LHCN-M2 (cell line): Measurements from ENCODE around the gene HTR1B. TPM values are rescaled to one million over a fixed set of nuclear protein-coding genes. Genes with fewer than 3 reads are reported as not detected.

Source experiments
- DNase-seq: peaks from one replicate; pipeline ENCODE4 v3.0.0-alpha.2; 2012; ENCODE audit warnings: low read depth
- total RNA-seq: library from RNA; depleted of rRNA; stranded (reverse); fragments of >200 nt; gene quantifications from 2 replicates; pipeline ENCODE4 v1.2.3, GENCODE V29; 2014; rRNA removed

The HTR1B gene
- total RNA-seq, 1 experiment from 2014 or later = 0.46 TPM

- peak; percentile 98 for DNase-seq
Observed at GRCh38 chr6:77456531-77457248, 6.6 kb downstream of the HTR1B start.

DNA sequence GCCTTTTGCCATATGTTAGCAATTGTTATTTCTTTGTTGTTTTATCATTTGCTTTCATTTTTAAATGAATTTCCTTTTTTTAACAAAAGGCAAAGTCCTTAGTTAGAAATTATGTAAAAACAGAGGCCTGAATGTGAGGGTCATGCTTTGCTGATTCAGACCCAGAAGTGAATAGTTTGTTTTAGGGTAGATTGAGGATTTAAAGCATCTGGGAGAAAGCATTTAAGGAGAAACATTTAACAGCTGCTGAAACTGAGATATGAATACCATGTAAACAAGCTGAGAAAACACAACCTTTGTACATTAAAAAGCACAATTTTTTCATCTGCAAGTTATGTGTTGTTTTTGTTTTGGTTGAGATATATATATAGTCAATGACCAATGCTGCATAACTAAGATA, 8.0 kb downstream of the HTR1B start:
- peak; percentile 67 for DNase-seq

GRCh38 chr6:77454386-77454785, 8.9 kb downstream of the HTR1B start:
- DNase-seq = peak; percentile 62

GRCh38 chr6:77451466-77451865, 11.8 kb downstream of the HTR1B start:
- DNase-seq = no peak

- peak; percentile 63 for DNase-seq
Observed at GRCh38 chr6:77450924-77451323, 12.4 kb downstream of the HTR1B start.

DNA sequence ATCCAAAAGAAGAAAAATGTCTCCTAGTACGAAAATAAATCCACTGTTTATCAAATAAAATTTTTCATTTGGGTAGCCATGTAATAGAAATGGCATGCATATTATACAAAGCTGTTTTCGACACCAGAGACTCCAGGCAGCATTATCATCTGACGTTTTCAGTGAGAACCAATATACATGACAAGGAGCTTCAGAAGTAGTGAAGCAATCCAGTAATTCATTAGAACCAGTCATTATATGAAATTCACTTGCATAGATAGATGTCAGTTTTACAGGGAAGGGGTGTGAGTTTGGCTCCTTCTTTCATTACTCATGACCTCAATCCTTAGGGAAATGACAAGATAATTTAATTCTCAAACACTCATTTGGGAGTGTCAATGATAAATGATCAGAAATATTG, 14.7 kb downstream of the HTR1B start:
- no peak for DNase-seq

- DNase-seq = peak; percentile 89
Observed at GRCh38 chr6:77447254-77447653, 16.0 kb downstream of the HTR1B start.

DNA sequence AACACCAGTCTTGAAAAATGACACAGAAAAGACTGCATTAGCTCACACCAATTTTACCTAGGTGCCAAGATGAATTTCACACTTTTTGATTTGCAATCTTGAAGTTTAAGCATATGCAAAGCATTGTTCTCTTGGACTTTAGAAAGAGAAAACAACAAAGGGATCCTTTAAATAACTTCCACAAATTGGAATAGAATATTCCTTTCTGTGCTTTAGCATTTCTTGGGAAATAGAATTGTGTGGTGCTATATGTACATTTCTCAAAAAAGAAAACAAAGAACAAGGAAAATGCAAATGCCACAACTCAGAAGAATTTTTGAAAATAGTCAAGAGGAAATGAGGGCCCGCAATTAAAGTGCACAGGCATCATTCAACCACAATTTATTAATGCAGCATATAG, 17.0 kb downstream of the HTR1B start:
- DNase-seq = no peak

DNA sequence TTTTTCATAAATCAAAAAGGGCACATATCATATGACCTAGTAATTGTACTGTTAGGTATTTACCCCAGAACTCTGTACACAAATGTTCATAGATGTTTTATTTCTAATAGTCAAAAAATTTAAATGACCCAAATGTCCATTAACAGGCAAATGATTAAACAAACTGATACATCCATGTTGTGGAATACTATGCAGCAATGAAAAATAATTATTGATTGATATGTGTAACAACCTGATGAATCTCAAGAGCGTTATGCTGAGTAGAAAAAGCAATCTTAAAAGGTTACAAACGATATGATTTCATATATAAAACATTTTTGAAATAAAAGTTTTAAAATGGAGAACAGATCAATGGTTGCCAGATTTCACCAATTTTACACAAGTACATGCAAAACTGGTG, 18.1 kb downstream of the HTR1B start:
- no peak for DNase-seq

DNA sequence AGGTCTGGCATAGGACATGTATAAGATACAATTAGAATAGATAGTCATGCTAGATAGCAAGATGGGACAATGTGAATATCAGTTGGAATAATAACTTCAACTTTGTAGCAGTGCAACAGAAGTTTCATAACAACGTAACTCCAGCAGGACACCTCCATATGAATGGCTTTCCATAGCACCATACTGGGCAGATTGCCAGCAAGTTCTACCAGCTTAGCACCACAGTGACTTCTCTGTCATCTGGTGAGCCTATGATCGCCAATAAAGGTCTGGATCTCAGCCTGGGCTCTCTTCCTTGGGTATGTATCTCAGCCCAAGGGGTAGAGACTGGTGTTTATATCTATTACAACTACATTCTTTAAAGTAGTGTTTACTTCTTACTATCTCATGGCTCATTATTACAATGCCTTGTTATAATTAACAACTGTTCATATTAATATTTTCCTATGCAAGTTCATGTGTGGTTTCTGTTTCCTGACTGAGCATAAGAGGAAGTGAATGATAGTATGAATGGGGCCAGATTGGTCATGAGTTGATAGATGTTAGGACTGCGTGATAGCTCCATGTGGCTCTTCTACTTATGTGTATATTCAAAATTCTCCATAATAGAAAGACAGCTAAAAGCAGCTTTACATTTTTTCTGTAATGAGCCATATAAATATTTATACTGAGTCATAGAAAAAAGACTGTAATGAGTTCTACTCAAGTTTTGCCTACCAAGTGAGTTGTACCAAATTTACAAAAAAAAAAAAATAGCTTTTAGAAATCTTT, 22.9 kb downstream of the HTR1B start:
- no peak for DNase-seq

DNA sequence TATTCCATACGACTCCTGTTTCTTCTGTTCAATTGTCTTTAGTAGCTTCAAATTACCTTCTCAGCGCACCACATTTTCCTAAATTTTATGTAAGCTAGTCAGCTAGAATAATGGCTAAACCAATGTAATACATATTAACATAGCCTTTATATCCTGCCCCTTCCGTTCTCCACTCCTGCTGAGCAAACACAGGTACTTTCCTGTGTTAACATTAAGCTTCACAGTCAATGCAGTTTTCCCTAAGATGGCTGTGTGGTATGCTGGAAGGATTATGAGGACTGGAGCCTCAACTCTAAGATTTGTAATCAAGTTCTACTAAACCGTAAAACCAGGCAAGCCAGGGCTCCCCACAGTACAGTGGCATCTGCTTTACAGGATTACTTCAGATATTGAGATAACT, 29.4 kb downstream of the HTR1B start:
- DNase-seq = no peak

DNA sequence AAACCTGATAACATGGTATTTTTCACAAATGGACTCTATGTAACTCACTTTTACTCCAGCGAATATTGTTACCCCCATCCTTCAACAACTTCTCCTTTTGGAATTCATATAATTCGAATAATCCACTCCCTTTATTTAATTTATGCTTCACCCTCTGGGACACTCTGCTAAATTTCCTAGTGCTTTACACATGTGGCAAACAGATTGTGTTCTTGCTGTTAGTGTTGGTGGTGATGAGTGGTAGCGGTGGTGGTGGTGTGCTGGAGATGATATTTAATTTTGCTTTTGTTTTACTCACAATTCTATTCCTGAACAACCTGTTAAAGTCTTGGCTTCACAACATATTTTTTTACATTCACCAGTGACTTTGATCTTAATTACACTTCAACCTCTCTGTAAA, 32.8 kb downstream of the HTR1B start:
- no peak for DNase-seq

GRCh38 chr6:77425671-77426070, 37.6 kb downstream of the HTR1B start:
- no peak for DNase-seq

- DNase-seq = no peak
Observed at GRCh38 chr6:77425216-77425615, 38.1 kb downstream of the HTR1B start.

- DNase-seq = no peak
Observed at GRCh38 chr6:77424761-77425160, 38.5 kb downstream of the HTR1B start.

- DNase-seq = no peak
Observed at GRCh38 chr6:77416839-77417238, 46.5 kb downstream of the HTR1B start.

DNA sequence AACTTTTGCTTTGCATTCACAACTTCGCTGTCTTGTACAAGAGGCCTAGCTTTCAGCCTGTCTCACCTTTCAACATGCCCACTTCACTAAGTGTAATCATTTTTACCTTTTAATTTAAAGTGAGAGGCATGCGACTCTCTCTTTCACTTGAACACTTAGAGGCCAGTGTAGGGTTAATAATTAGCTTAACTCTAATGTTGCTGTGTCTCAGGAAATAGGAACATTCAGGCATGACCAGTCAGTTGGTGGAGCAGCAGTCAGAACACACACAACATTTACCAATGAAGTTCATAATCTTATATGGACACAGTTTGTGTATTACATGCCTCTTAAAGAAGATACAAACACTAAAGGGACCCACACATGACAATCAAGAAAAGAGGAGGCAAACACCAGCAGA, 47.6 kb downstream of the HTR1B start:
- no peak for DNase-seq

Other genes with a start within 250 kb of the HTR1B start
- gene MEI4, start 189.5 kb upstream of the HTR1B start, total RNA-seq = not detected in 2 replicates